KBM-7 (cell line): ENCODE results near the gene NTM.
A peak's percentile ranks its signal among the peaks of the same experiment; 100 is the strongest.

ENCODE experiments used
- DNase-seq: peaks from one replicate; pipeline ENCODE4 v3.0.0-alpha.2; 2015
- in situ Hi-C: fragments of 300-500 bp; cut with MboI; formaldehyde crosslinking; loops from 2 replicates; pipeline ENCODE4 v1.14.3; 2020; ENCODE audit warnings: low sequenced_read_pairs, low pct_unique_long_range_greater_than_20kb, mixed read lengths

The NTM gene

GRCh38 chr11:132037467-132037862 lies 667.0 kb downstream of the NTM start:
- in situ Hi-C loops: no loop called here

DNA sequence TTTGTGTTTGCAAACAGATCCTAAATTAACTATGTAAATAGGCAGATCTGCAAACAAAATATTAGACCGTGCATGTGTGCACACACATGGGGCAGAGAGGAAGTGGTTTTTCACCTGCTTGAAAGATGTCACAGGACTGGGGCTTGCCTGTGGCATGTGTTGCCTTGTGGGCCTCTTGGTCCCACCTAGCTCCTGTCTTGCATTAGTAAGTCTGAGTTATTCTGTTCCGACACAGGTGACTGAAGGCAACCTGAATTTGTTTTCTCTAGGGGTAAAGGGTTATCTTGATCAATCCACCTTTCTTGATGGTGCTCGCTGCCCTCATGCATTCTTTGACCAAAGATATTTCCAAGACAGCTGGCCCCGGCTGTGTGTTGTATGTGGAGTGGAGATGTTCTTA lies 667.5 kb downstream of the NTM start:
- DNase-seq: no peak
- in situ Hi-C loops: no loop called here

More at GRCh38 chr11:132037467-132037862, 667.0 kb downstream of the NTM start:
- no peak for DNase-seq

GRCh38 chr11:132039521-132039920 lies 669.1 kb downstream of the NTM start:
- DNase-seq: no peak
- in situ Hi-C loops: no loop called here

GRCh38 chr11:132042296-132042695 lies 671.9 kb downstream of the NTM start:
- no peak for DNase-seq
- in situ Hi-C loops: no loop called here

DNA sequence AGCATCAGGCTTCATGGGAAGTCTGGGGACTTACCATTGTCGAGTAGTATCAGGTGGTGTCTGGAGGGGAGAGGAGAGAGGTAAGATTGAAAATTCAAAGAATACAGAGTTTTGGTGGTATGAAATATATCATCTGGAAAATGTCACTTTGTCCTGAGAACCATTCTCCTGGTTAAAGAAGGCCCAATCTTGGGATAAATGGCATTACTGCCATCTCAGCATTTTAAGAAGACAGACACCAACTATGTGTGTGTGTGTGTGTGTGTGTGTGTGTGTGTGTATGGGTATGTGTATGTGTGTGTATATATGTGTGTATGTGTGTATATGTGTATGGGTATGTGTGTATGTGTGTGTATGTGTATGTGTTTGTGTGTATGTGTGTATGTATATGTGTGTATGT lies 673.3 kb downstream of the NTM start:
- no peak for DNase-seq
- in situ Hi-C loops: no loop called here

DNA sequence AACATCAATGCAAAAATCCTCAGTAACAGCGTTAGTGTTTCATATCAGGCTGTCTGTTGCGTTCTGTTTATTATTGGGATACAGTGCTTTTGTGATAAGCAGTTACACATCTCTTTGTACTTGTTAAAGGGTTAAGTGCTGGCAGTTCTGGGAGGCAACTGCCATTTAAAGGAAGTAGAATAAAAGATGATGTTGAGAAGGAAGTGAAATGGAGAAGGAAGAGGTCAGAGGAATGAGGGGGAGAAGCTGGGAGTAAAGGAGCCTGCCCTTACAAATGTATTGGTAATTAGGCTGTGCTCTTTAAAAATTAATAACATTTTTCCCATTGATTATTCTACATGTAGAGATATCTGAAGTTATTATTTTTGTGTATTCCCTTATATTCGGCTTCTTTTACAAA lies 674.7 kb downstream of the NTM start:
- in situ Hi-C loops: no loop called here
- DNase-seq: peak; percentile 14

DNA sequence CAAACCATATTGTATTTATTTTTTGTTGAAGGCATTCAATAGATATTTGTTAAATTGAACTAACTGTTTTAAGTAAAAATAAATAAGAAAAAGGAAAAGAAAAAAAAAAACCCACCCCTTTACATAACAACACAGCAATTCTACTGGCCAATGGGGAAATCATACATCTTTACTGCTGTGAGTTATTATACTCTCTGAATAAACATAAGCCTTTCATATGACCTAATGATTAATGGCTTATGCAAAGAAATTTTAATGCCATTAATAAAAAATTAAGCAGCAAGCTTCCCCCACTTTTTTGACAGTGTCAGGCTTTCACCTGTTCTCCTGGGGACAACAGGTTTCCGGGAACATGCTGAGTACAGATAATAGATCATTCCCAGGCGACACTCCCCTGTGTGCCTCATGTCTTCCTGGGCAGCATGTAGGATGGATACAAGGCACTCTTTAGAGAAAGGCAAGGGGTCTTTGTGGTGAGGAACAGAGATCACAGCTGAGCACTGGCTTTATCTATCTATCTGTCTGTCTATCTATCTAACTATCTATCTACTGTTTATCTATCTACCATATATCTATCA lies 676.0 kb downstream of the NTM start:
- in situ Hi-C loops: no loop called here
- DNase-seq: no peak

DNA sequence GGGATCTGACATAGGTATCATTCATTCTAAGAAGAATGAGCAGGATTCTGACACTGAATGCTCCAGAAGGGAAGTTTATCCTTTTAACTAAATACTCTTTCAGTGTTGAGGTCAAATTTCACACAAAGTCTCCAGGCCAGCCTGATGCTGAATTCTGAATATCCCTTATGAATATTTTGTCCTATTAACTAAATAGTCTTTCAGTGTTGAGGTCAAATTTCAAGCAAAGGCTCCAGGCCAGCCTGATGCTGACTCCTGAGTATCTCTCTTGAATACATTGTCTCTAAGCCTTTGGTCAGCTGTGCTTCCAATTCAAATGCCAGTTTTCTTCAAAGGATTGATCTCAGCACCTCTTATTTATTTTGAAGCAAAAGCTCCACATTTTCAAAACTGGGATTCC lies 676.8 kb downstream of the NTM start:
- no peak for DNase-seq
- in situ Hi-C loops: no loop called here

DNA sequence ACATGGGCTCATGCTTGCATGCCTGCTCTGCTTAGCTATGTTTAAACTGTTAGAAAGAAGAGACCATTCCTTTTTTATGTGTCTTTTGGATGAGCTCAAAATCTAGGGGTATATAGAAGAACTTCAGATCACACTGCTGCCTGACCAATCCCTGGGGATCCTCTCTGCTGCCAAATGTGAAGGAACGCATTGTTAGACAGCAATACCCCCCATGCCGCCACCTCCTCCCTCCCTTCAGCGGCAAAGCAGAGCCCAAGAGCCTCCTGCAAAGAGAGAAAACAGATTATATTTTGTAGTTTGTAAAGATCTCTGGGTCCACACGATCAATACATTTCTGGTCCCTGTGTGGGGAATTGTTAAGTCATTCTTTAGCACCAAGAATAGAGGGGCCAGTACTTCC lies 677.6 kb downstream of the NTM start:
- DNase-seq: no peak
- in situ Hi-C loops: no loop called here

DNA sequence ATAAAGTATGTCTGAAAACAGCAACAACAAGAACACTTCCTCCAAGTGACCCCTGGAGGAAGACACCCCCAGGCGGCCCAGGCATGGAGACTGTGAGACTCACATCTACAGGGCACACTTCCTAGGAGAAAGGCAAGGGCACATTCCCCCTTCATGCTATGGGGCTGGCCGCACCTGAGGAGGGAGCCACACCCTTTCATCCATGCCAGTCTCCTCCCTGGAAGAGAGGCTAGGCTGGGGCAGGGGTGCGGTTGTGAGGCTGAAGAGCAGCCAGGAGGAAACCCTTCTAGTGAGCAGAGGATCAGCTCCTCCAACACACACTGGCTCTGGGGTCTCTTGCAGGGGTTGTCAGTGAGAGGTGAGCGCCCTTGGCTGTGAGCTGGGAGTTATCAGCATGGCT lies 678.8 kb downstream of the NTM start:
- in situ Hi-C loops: no loop called here
- DNase-seq: no peak

- no peak for DNase-seq
- in situ Hi-C loops: no loop called here
These were observed 679.6 kb downstream of the NTM start for GRCh38 chr11:132050049-132050448.

GRCh38 chr11:132050577-132051165 lies 680.3 kb downstream of the NTM start:
- no peak for DNase-seq
- in situ Hi-C loops: no loop called here

- no peak for DNase-seq
- in situ Hi-C loops: no loop called here
These were observed 681.3 kb downstream of the NTM start for GRCh38 chr11:132051704-132052103.

GRCh38 chr11:132052342-132052741 lies 681.9 kb downstream of the NTM start:
- in situ Hi-C loops: no loop called here
- no peak for DNase-seq

- no peak for DNase-seq
- in situ Hi-C loops: no loop called here
These were observed 682.5 kb downstream of the NTM start for GRCh38 chr11:132052904-132053303.

GRCh38 chr11:132054822-132055221 lies 684.4 kb downstream of the NTM start:
- in situ Hi-C loops: no loop called here
- no peak for DNase-seq

DNA sequence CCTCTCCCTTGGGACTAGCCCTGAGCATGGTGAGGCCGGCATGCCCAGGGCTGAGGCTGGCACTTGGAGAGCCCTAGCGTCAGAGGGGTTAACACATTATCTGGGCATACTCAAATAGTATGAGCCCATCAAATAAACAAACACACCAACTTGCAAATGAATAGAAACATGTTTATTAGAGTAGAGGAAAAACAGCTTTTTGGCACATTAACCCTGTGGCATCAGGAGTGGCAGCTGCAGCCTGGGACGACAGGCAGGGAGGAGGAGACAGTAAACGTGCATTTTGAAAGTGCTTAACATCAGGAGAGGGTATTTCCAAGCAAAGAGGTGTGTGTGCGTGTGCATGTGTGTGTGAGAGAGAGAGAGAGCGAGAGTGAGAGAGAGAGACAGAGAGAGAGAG lies 684.9 kb downstream of the NTM start:
- in situ Hi-C loops: no loop called here
- DNase-seq: no peak

- no peak for DNase-seq
- in situ Hi-C loops: no loop called here
These were observed 686.3 kb downstream of the NTM start for GRCh38 chr11:132056689-132057088.

- no peak for DNase-seq
- in situ Hi-C loops: no loop called here
These were observed 686.9 kb downstream of the NTM start for GRCh38 chr11:132057266-132057665.

DNA sequence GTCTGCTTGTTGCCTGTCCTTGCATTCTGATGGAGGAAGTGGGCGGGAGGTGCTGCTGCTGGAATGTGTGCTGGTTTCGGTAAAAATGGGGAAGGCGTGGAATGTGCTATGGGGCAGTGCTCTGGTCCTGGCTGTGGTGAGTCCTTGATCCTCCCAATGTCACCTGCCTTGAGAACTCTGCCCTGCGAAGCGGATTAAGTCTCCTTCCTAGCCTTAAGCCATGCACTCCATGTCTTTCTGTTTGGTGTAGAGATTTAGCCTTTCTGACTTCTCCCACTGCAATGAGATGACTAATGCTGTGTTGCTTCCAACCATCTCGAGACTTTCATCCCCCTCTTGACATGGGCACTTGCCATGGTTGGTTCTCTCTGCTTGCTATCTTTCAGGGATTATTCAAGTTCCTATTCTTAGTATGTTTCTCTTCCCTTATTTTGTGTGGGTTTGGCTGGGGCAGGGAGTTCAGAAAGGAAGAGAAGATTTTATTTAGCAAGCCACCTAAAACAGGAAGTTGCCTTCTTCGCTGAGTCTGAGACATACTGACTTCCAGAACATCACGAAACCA lies 687.9 kb downstream of the NTM start:
- in situ Hi-C loops: no loop called here
- DNase-seq: peak; percentile 54

DNA sequence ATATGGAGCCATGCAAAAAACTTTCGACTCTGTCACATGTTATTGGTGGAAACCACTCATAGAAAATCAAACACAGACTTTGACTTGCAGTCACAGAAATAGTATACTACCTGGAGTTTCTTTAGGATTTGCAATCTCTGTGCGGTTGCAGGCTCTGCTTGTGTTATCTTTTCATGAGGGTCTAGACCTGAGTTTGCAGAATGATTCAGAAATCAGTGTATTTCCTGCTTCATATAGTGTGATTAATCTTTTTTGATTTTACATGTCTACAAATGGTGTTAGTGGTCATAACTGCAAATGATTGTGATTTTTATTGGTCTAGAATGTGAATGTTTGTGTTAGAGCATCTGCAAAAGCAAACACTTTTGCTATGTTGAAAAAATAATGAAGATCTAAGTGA lies 690.2 kb downstream of the NTM start:
- in situ Hi-C loops: no loop called here
- no peak for DNase-seq
